Activated naive CD4-positive, alpha-beta T cell treated with anti-CD3 and anti-CD28 coated beads, Interleukin-2, amount 50 U/mL, for 72 hours (primary cell): ENCODE data around the gene COA8. TPM values are rescaled to one million over a fixed set of nuclear protein-coding genes. Genes with fewer than 3 reads are reported as not detected.

Experiments used
- ATAC-seq, 2 donors: fragments of 150-1000 bp; cut with Tn5 transposase; 2 replicates each; pipeline ENCODE4 v1.10.0; 2021; ENCODE audit warnings: mild to moderate bottlenecking in 2 of 2, moderate library complexity in 2 of 2
- DNase-seq, 2 donors: peaks; one replicate each; pipeline ENCODE4 v3.0.0; 2021 to 2022; ENCODE audit warnings: low spot score in 2 of 2
- H3K27ac Mint-ChIP-seq, 2 donors: one replicate each; pipeline ENCODE4 v1.8.0; 2022; ENCODE audit warnings: mild to moderate bottlenecking in 2 of 2, mixed read lengths in 2 of 2
- H3K36me3 Mint-ChIP-seq, 2 donors: one replicate each; pipeline ENCODE4 v1.8.0; 2022; ENCODE audit warnings: mixed read lengths in 2 of 2
- H3K9me3 Mint-ChIP-seq, 2 donors: one replicate each; pipeline ENCODE4 v1.8.0; 2022; ENCODE audit warnings: mixed read lengths in 2 of 2
- total RNA-seq, 2 donors: library from RNA; stranded (reverse); gene quantifications; one replicate each; pipeline ENCODE4 v1.2.3, GENCODE V29; 2022

COA8 gene
- total RNA-seq, 2 donors from 2014 or later, result 14.1 to 39.9 TPM

- Mint-ChIP-seq H3K27ac (no peak overlapping the region), H3K9me3 (no peaks in the 10 kb centered on the region), H3K36me3 (no peaks in the 10 kb centered on the region)
- ATAC-seq (no peak), DNase-seq (no peak)
These were observed 59.1 kb downstream of the COA8 start for GRCh38 chr14:103621860-103622259.

- ATAC-seq (no peak), DNase-seq (no peak)
- Mint-ChIP-seq H3K9me3 (no peaks in the 10 kb centered on the region), H3K27ac (no peak overlapping the region), H3K36me3 (no peaks in the 10 kb centered on the region)
These were observed 60.5 kb downstream of the COA8 start for GRCh38 chr14:103623308-103623707.

GRCh38 chr14:103623883-103624482, 61.2 kb downstream of the COA8 start:
- H3K27ac Mint-ChIP-seq, result peak overlapping the region in 1 of 2 donors; percentile 20
- DNase-seq, result no peak
- H3K36me3 Mint-ChIP-seq, result no peaks in the 10 kb centered on the region
- H3K9me3 Mint-ChIP-seq, result no peaks in the 10 kb centered on the region
- ATAC-seq, result no peak

GRCh38 chr14:103624860-103625259, 62.1 kb downstream of the COA8 start:
- no peaks in the 10 kb centered on the region for H3K36me3 Mint-ChIP-seq
- no peaks in the 10 kb centered on the region for H3K9me3 Mint-ChIP-seq
- ATAC-seq, result no peak
- DNase-seq, result no peak
- peak overlapping the region in 1 of 2 donors; percentile 52 for H3K27ac Mint-ChIP-seq

GRCh38 chr14:103625356-103626095, 62.8 kb downstream of the COA8 start:
- no peaks in the 10 kb centered on the region for H3K9me3 Mint-ChIP-seq
- no peak for DNase-seq
- peak overlapping the region; percentile 31 to 52 for H3K27ac Mint-ChIP-seq
- ATAC-seq, result no peak
- no peaks in the 10 kb centered on the region for H3K36me3 Mint-ChIP-seq

GRCh38 chr14:103626146-103626850, 63.5 kb downstream of the COA8 start:
- no peaks in the 10 kb centered on the region for H3K36me3 Mint-ChIP-seq
- no peak for DNase-seq

GRCh38 chr14:103627073-103628025, 64.6 kb downstream of the COA8 start:
- no peak for ATAC-seq
- no peak for DNase-seq
- Mint-ChIP-seq H3K9me3 (no peaks in the 10 kb centered on the region), H3K36me3 (no peaks in the 10 kb centered on the region), H3K27ac (peak overlapping the region in 1 of 2 donors; percentile 93)

More at GRCh38 chr14:103626146-103626850, 63.5 kb downstream of the COA8 start:
- no peak for ATAC-seq
- no peaks in the 10 kb centered on the region for H3K9me3 Mint-ChIP-seq
- no peak overlapping the region for H3K27ac Mint-ChIP-seq

GRCh38 chr14:103628221-103628683, 65.5 kb downstream of the COA8 start:
- Mint-ChIP-seq H3K36me3 (no peaks in the 10 kb centered on the region), H3K9me3 (no peaks in the 10 kb centered on the region), H3K27ac (peak overlapping the region; percentile 93)
- DNase-seq (peak in 1 of 2 donors; percentile 68), ATAC-seq (peak in 1 of 2 donors; percentile 38)

GRCh38 chr14:103628684-103629502, 66.1 kb downstream of the COA8 start, which contains the start of gene KLC1:
Gene KLC1 (plus strand): TSS chr14:103629211. CDS start chr14:103654565, 25,354 bp downstream.
- peak; percentile 74 to 84 for ATAC-seq
- DNase-seq, result peak; percentile 88 to 89
- Mint-ChIP-seq H3K27ac (peak within 1 kb of the TSS; percentile 93), H3K36me3 (no peaks in the 10 kb centered on the region), H3K9me3 (no peaks in the 10 kb centered on the region)

- DNase-seq (peak; percentile 65 to 70), ATAC-seq (peak; percentile 57 to 68)
- Mint-ChIP-seq H3K27ac (peak overlapping the region; percentile 82 to 93), H3K36me3 (no peaks in the 10 kb centered on the region), H3K9me3 (no peaks in the 10 kb centered on the region)
These were observed 66.9 kb downstream of the COA8 start for GRCh38 chr14:103629503-103630121.

GRCh38 chr14:103630364-103631108, 67.8 kb downstream of the COA8 start:
- Mint-ChIP-seq H3K9me3 (no peaks in the 10 kb centered on the region), H3K36me3 (no peaks in the 10 kb centered on the region), H3K27ac (peak overlapping the region; percentile 82 to 93)
- DNase-seq (no peak), ATAC-seq (no peak)

GRCh38 chr14:103633391-103633790, 70.6 kb downstream of the COA8 start:
- peak overlapping the region in 1 of 2 donors; percentile 33 for H3K27ac Mint-ChIP-seq
- H3K9me3 Mint-ChIP-seq, result no peaks in the 10 kb centered on the region
- DNase-seq (no peak), ATAC-seq (no peak)
- peaks cover 0 to 7% of the 10 kb centered on the region in 2 donors for H3K36me3 Mint-ChIP-seq

GRCh38 chr14:103634156-103634555, 71.4 kb downstream of the COA8 start:
- ATAC-seq (no peak), DNase-seq (no peak)
- H3K9me3 Mint-ChIP-seq, result no peaks in the 10 kb centered on the region
- peak overlapping the region in 1 of 2 donors; percentile 53 for H3K27ac Mint-ChIP-seq
- H3K36me3 Mint-ChIP-seq, result peaks cover 0 to 7% of the 10 kb centered on the region in 2 donors

- Mint-ChIP-seq H3K36me3 (peaks cover 0 to 7% of the 10 kb centered on the region in 2 donors), H3K9me3 (no peaks in the 10 kb centered on the region), H3K27ac (no peak overlapping the region)
- ATAC-seq, result peak; percentile 29 to 51
- DNase-seq, result no peak
These were observed 75.8 kb downstream of the COA8 start for GRCh38 chr14:103638594-103638993.
